A673 (cell line): Measurements from ENCODE around the gene GPR137. TPM values are rescaled to one million over a fixed set of nuclear protein-coding genes. Genes with fewer than 3 reads are reported as not detected.

Experiments used
- BruUV-seq: library from RNA; stranded (reverse); fragments of 400-500 nt; replicated peaks from 2 replicates; lab custom pipeline; 2021; lab: Mats Ljungman, UMichigan
- CTCF ChIA-PET: fragments of 300-600 bp; sonication (Branson Sonifier 250); formaldehyde crosslinking; loops from one replicate; lab custom pipeline; 2022; ENCODE audit warnings: antibody characterized with exemption; lab: Charles Lee
- POLR2A ChIA-PET: fragments of 300-600 bp; sonication (Branson Sonifier 250); formaldehyde crosslinking; loops from one replicate; lab custom pipeline; 2022; ENCODE audit warnings: antibody characterized with exemption; ENCODE audit not compliant: low non-redundant PET; lab: Charles Lee
- DNase-seq: peaks from one replicate; pipeline ENCODE4 v3.0.0-alpha.2; 2015; ENCODE audit warnings: low spot score
- H3K27ac ChIP-seq: fragments of 200-600 bp; sonication (generic); 2 replicates; pipeline ENCODE4 v1.5.1; 2016; ENCODE audit warnings: mixed run types, low read depth, mild to moderate bottlenecking, mixed read lengths, antibody characterized with exemption, low read length; ENCODE audit not compliant: poor library complexity, severe bottlenecking
- H3K27me3 ChIP-seq: fragments of 200-600 bp; sonication (generic); replicated peaks from 2 replicates; pipeline ENCODE4 v1.6.1; 2017; ENCODE audit warnings: mixed run types, low read depth, mild to moderate bottlenecking, mixed read lengths, antibody characterized with exemption, low read length; ENCODE audit not compliant: insufficient read depth, poor library complexity
- H3K36me3 ChIP-seq: fragments of 200-600 bp; sonication (generic); 2 replicates; pipeline ENCODE4 v1.6.1; 2016; ENCODE audit warnings: mixed run types, mild to moderate bottlenecking, mixed read lengths, antibody characterized with exemption, low read length; ENCODE audit not compliant: insufficient read depth, poor library complexity, severe bottlenecking
- H3K4me1 ChIP-seq: fragments of 200-600 bp; sonication (generic); 2 replicates; pipeline ENCODE4 v1.6.1; 2017; ENCODE audit warnings: mixed run types, mild to moderate bottlenecking, mixed read lengths, antibody characterized with exemption, low read length; ENCODE audit not compliant: insufficient read depth, poor library complexity, severe bottlenecking
- H3K4me3 ChIP-seq: fragments of 200-600 bp; sonication (generic); 2 replicates; pipeline ENCODE4 v1.5.1; 2016; ENCODE audit warnings: low read depth, mixed run types, mild to moderate bottlenecking, mixed read lengths, low read length; ENCODE audit not compliant: poor library complexity, severe bottlenecking
- H3K9me3 ChIP-seq: fragments of 200-600 bp; sonication (generic); 2 replicates; pipeline ENCODE4 v1.6.1; 2016; ENCODE audit warnings: mixed run types, low read depth, mild to moderate bottlenecking, mixed read lengths, antibody characterized with exemption, low read length; ENCODE audit not compliant: poor library complexity, severe bottlenecking
- CTCF ChIP-seq: fragments of 300-800, 200-600 bp; sonication (generic); conservative IDR thresholded peaks from 2 replicates; pipeline ENCODE4 v1.5.1; 2017; ENCODE audit warnings: low read depth, mild to moderate bottlenecking, antibody characterized with exemption, low read length, moderate library complexity, mixed read lengths
- EZH2 ChIP-seq: fragments of 200-600 bp; sonication (generic); IDR thresholded peaks from 2 replicates; pipeline ENCODE4 v1.6.1; 2017; ENCODE audit warnings: borderline replicate concordance, low read depth, mild to moderate bottlenecking, mixed read lengths, antibody characterized with exemption, low read length; ENCODE audit not compliant: poor library complexity, severe bottlenecking
- intact Hi-C: fragments of 100-400 bp; cut with micrococcal nuclease; formaldehyde crosslinking; loops from one replicate; pipeline ENCODE4 v1.10.0; 2022; ENCODE audit not compliant: unreplicated experiment
- total RNA-seq: library from RNA; stranded (reverse); gene quantifications from 2 replicates; pipeline ENCODE4 v1.2.3, GENCODE V29; 2021

GPR137 gene
- total RNA-seq, 1 experiment from 2014 or later, result 47.9 TPM

- ChIA-PET CTCF (interaction anchor here (1.1 to 1.6 kb wide), 2 partner anchors 13 to 16 kb away, joined by 3 to 7 read pairs; no protein-coding TSS in a partner anchor), POLR2A (no interaction called here)
- TF ChIP-seq EZH2 (no peak), CTCF (no peak)
- peak within 1 kb of the TSS; percentile 87 for H3K4me3 ChIP-seq
- intact Hi-C loops, result loop anchor here (2.0 kb wide), 1 partner anchor 14 kb away; no protein-coding TSS in a partner anchor
- H3K27ac ChIP-seq, result peak within 1 kb of the TSS; percentile 73
- H3K4me1 ChIP-seq, result peaks cover 13% of the 10 kb centered on the region
- no peaks in the 10 kb centered on the region for H3K9me3 ChIP-seq
- TSS peak; percentile 56 for BruUV-seq
- peak; percentile 97 for DNase-seq
- peaks cover 6% of the 10 kb centered on the region for H3K36me3 ChIP-seq
- no peaks in the 10 kb centered on the region for H3K27me3 ChIP-seq
Observed at GRCh38 chr11:64284048-64284961, 1.3 kb upstream of the GPR137 start, which contains the start of gene BAD. Gene BAD, minus strand, starts transcription at chr11:64284665. Its CDS starts 297 bp downstream, at chr11:64284368.

GRCh38 chr11:64285885-64286800 lies 495 bp downstream of the GPR137 start:
- no TSS peak for BruUV-seq
- POLR2A ChIA-PET, result no interaction called here

More at GRCh38 chr11:64285885-64286800, 495 bp downstream of the GPR137 start:
- Histone ChIP-seq H3K4me3 (peak overlapping the region; percentile 87), H3K27ac (peak overlapping the region; percentile 73), H3K36me3 (peaks cover 6% of the 10 kb centered on the region), H3K9me3 (no peaks in the 10 kb centered on the region), H3K4me1 (peaks cover 13% of the 10 kb centered on the region), H3K27me3 (peaks cover 11% of the 10 kb centered on the region)
- TF ChIP-seq EZH2, result no peak
- TF ChIP-seq CTCF, result no peak
- intact Hi-C loops, result loop anchor here (2.0 kb wide), 1 partner anchor 15 kb away; no protein-coding TSS in a partner anchor
- DNase-seq, result no peak
- CTCF ChIA-PET, result interaction anchor here (0.7 kb wide), 2 partner anchors 22 to 64 kb away, joined by 5 to 8 read pairs; no protein-coding TSS in a partner anchor
